HG03108 (cell line): ENCODE results near the gene PI4K2B.
"Not testable (repeated sequence)": the region's sequence is repeated elsewhere in the genome, so short reads cannot be mapped to it uniquely, and the experiment has no call there.

Experiments used
- ATAC-seq: cut with Tn5 transposase; IDR thresholded peaks from one replicate; pipeline ENCODE4 v1.9.1; 2021; ENCODE audit warnings: moderate library complexity; ENCODE audit not compliant: unreplicated experiment

PI4K2B gene

GRCh38 chr4:25240754-25241210 is 6.9 kb downstream of the PI4K2B start:
- ATAC-seq = not testable (repeated sequence)

DNA sequence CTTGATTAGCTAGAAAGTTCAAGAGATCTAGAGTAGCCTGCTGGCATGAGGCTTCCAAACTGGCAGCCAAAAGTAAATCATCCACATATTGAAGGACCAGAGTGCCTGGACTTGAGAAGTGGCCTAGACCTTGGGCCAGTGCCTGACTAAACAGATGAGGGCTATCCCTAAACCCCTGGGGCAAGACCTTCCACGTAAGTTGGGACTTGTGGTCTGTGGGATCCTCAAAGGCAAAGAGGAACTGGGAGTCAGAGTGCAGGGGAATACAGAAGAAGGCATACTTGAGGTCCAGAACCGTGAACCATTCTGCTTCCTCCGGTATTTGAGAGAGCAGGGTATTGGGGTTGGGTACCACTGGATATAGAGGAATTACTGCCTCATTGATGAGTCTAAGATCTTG is 8.4 kb downstream of the PI4K2B start:
- not testable (repeated sequence) for ATAC-seq

- ATAC-seq = no peak
These were observed 11.3 kb downstream of the PI4K2B start for GRCh38 chr4:25245181-25245580.

DNA sequence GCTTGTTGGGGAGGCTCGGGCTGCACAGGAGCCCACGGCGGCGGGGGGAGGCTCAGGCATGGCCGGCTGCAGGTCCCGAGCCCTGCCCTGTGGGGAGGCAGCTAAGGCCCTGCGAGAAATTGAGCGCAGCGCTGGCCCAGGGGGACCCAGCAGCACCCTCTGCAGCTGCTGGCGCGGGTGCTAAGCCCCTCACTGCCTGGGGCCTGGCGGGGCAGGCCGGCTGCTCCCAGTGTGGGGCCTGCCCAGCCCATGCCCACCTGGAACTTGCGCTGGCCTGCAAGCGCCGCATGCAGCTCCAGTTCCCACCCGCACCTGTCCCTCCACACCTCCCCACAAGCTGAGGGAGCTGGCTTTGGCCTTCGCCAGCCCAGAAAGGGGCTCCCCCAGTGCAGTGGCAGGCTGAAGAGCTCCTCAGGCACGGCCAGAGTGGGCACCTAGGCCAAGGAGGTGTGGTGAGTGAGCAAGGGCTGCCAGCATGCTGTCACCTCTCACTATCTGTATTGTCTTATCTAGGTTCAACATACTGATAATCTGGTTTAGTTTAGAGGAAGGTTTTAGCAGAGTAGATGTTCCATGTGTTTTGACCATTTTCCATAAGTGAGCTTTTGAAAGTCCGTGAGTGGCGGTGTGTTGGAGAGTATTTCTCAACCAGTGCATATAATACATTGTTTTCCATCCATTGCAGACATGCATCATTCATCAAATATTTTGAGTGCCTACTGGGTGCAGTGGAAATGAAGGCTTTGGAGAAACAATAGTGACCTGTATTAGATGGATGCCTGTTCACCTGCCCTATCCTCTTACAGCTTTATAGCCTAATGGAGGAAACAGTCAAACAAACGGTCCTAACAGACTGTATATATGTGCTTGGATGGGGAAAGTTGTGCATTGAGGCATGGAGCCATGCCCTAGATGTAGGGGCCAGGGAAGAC is 13.1 kb downstream of the PI4K2B start:
- ATAC-seq = no peak

- not testable (repeated sequence) for ATAC-seq
These were observed 15.0 kb downstream of the PI4K2B start for GRCh38 chr4:25248875-25249274.

DNA sequence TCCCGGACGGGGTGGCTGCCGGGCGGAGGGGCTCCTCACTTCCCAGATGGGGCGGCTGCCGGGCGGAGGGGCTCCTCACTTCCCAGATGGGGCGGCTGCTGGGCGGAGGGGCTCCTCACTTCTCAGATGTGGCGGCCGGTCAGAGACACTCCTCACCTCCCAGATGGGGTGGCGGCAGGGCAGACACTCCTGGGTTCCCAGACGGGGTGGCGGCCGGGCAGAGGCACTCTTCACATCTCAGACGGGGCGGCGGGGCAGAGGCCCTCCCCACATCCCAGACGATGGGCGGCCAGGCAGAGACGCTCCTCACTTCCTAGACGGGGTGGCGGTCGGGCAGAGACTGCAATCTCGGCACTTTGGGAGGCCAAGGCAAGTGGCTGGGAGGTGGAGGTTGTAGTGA is 15.7 kb downstream of the PI4K2B start:
- ATAC-seq = not testable (repeated sequence)

DNA sequence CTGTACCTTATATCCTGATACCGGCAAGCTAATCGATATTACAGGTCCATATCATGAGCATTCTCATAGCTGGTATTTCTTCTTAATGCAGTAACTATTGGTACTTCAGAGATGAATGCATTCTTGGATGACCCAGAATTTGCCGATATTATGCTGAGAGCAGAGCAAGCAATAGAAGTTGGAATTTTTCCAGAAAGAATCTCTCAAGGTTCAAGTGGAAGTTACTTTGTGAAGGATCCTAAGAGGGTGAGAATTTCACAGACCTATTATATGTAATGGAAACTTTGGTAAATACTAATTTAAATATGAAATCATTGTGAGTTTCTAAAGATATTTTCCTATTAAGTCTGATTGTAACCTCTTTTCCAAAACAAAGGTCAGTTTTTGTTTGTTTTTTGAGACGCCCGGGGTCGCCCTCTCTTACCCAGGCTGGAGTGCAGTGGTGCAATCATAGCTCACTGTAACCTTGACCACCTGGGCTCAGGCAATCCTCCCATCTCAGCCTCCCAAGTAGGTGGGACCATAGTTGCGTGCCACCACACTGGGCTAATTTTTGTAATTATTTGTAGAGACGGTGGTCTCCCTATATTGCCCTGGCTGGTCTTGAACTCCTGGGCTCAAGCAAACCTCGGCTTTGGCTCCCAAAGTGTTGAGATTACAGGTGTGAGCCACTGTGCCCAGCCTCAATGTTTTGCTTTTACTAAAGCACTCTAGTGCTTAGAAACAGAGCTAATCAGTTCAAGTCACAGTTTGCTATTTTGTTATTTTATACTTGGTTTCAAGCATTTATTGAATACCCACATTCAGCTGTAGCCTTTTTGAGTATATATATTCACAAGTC is 18.6 kb downstream of the PI4K2B start:
- no peak for ATAC-seq

- no peak for ATAC-seq
These were observed 19.2 kb downstream of the PI4K2B start for GRCh38 chr4:25253071-25253445.

GRCh38 chr4:25253786-25254185 is 20.0 kb downstream of the PI4K2B start:
- ATAC-seq = not testable (repeated sequence)

DNA sequence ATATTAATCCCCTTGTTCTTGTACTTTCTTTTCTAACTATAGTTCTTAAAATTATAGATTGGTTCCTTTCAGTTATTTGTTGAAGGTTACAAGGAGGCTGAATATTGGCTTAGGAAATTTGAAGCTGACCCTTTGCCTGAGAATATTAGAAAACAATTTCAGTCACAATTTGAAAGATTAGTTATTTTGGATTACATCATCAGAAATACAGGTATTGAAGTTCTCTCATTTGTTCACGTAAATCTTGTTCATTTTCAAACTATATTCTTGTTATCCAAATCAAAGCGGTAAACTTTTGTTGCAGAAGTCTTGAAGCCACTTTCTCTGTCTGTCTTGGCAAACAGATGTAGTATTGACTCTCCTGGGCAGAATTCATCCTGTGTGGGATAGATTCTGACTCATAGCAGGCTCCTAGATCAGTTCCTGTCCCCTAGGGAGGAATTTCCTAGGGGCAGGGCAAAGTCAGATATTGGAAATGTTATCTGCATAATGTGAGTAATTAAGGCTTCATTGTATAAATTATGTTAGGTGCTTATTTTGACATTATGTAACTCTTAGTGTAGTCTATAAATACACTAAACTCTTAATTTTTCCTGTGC is 25.2 kb downstream of the PI4K2B start:
- no peak for ATAC-seq

GRCh38 chr4:25271866-25272265 is 38.0 kb downstream of the PI4K2B start:
- ATAC-seq = no peak

GRCh38 chr4:25280210-25280609 is 46.4 kb downstream of the PI4K2B start:
- no peak for ATAC-seq

DNA sequence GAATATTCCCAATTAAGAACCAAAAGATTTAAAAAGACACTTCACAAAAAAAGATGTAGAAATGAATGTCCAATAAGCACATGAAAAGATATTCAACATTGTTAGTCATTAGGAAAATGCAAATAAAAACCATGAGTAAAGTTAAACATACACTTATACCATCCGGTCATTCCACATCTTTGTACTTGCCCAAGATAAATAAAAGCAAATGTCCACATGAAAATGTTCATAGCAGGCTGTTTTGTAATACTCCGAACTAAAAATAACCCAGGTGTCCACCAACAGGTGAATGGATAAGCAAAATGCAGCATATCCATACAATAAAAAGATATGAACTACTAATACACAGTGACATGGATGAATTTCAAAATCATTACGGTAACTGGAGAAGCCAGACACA is 50.1 kb downstream of the PI4K2B start:
- no peak for ATAC-seq

GRCh38 chr4:25284466-25284865 is 50.6 kb downstream of the PI4K2B start:
- ATAC-seq = no peak

GRCh38 chr4:25290490-25291067 is 56.7 kb downstream of the PI4K2B start:
- no peak for ATAC-seq

DNA sequence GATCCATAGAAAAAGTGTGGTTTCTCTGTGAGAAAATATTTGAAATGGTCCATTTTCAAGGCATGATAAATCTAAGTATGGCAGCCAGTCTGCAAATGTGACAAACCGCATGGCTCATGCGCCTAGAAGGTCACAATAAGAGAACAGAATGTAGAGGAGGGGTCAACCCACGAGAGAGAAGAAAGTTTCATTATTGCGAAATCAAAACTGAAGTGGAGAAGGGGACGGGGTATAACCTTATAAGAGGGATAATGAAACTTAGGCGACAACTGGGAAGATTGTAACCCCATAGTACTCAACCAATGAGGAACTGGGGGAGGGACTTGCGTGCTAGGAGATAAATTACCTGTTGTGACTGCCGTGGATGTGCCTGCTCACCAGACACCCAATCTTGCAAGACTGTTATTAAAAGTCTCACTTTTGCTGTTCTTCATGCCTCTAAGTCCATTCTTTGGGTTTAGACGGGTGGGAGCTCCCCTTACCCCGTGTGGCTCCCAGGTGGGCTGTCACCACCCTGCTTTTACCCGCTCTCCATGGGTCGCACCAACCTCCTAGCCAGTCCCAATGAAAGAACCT is 57.4 kb downstream of the PI4K2B start:
- no peak for ATAC-seq

DNA sequence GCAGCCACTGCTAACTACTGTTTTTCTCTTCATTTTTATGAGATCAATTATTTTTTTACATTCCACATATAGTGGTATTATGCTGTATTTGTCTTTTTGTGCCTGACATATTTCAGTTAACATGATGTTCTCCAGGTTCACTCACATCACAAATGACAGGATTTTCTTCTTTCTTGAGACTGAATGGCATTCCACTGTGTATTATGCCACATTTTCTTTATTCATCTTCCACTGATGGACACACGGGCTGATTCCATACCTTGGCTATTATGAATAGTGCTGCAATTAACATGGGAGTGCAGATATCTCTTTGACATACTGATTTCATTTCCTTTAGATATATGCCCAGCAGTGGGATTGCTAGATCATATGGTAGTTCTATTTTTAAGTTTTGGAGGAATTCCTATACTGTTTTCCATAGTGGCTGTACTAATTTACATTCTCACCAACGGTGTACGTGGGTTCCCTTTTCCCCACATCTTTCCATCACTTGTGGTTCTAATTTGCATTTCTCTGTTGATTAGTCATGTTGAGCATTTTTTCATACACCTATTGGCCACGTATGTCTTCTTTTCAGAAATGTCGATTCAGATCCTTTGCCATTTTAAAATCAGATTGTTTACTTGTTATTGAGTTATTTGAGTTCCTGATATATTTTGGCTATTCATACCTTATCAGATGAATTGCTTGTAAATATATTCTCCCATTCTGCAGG is 63.9 kb downstream of the PI4K2B start:
- no peak for ATAC-seq

- ATAC-seq = no peak
These were observed 65.8 kb downstream of the PI4K2B start for GRCh38 chr4:25299476-25300203.

DNA sequence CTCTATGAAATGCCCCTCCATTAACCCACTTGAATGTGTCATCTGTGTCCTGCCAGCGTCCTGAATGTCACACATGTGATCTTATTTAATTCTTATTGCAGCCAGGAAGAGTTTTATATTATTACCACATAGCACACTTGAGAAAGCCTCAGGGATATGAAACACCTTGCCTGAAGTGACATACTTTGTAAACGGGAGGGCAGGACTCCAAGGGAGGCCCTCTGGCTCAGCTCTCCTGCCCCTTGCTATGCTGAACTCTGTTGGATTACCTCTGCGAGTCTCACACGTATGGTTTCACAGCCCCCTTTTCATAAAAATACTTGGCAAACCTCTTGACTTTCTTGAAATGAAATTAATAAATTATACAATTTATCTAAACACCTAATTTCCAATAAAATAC is 67.6 kb downstream of the PI4K2B start:
- no peak for ATAC-seq
